Body of pancreas (tissue), 4 donors: ENCODE measurements around the gene MAN2A1. TPM values are rescaled to one million over a fixed set of nuclear protein-coding genes. Genes with fewer than 3 reads are reported as not detected.

Experiments used
- ATAC-seq: fragments of 150-250 bp; one replicate; pipeline ENCODE4 v1.9.1; 2016
- DNase-seq, 4 donors: peaks; one replicate each; pipeline ENCODE4 v3.0.0-alpha.2; 2019
- H3K27ac ChIP-seq, 4 donors: fragments of 200-600 bp; sonication (generic); 1 replicate in 3 of 4; 2 replicates in 1 of 4; pipeline versions ENCODE4 v1.5.1 to v1.6.1; 2016 to 2019; ENCODE audit warnings: mild to moderate bottlenecking in 1 of 4, mixed read lengths in 1 of 4, moderate library complexity in 1 of 4
- H3K27me3 ChIP-seq, 2 donors: fragments of 200-600 bp; sonication (generic); one replicate each; pipeline ENCODE4 v1.6.0; 2016; ENCODE audit warnings: mild to moderate bottlenecking in 1 of 2
- H3K36me3 ChIP-seq, 2 donors: fragments of 200-600 bp; sonication (generic); replicated peaks in 1 of 2; 2 replicates each; pipeline ENCODE4 v1.5.1; 2016; ENCODE audit warnings: low read depth in 2 of 2; ENCODE audit not compliant: insufficient read depth in 1 of 2
- H3K4me1 ChIP-seq: fragments of 200-600 bp; sonication (generic); one replicate; pipeline ENCODE4 v1.6.0; 2016
- H3K4me3 ChIP-seq, 2 donors: fragments of 200-600 bp; sonication (generic); 1 replicate in 1 of 2; 2 replicates in 1 of 2; pipeline ENCODE4 v1.5.1; 2016 to 2019
- H3K9me3 ChIP-seq, 3 donors: fragments of 200-600 bp; sonication (generic); 1 replicate in 2 of 3; 2 replicates in 1 of 3; pipeline ENCODE4 v1.5.1; 2016
- POLR2A ChIP-seq, 3 donors: fragments of 450-650 bp; IDR thresholded peaks; one replicate each; pipeline ENCODE4 v1.6.1; 2016; ENCODE audit warnings: antibody characterized with exemption in 3 of 3, mild to moderate bottlenecking in 2 of 3
- WGBS, 2 donors: methylation state at CpG; one replicate each; pipeline ENCODE4 v1.1.5; 2017; 5-methylcytosine and 5-hydroxymethylcytosine counted together
- intact Hi-C: fragments of 100-400 bp; cut with DNase I; formaldehyde crosslinking; loops from one replicate; pipeline ENCODE4 v1.15.1; 2023
- total RNA-seq, 2 donors: library from RNA; depleted of rRNA; stranded (reverse); fragments of >200 nt; gene quantifications; one replicate each; pipeline ENCODE4 v1.1.0, GENCODE V29; 2016
- TF ChIP-seq, protein P1 (sequence below), 7 experiments: fragments of 450-650 bp in 4 of 7; fragments of 200-600 bp in 3 of 7; sonication (generic) in 3 of 7; IDR thresholded peaks; one replicate each; pipeline ENCODE4 v1.5.1; 2016 to 2019; ENCODE audit warnings: antibody characterized with exemption in 7 of 7

Gene MAN2A1
- total RNA-seq, 2 donors from 2014 or later, result 43.8 to 61.7 TPM

DNA sequence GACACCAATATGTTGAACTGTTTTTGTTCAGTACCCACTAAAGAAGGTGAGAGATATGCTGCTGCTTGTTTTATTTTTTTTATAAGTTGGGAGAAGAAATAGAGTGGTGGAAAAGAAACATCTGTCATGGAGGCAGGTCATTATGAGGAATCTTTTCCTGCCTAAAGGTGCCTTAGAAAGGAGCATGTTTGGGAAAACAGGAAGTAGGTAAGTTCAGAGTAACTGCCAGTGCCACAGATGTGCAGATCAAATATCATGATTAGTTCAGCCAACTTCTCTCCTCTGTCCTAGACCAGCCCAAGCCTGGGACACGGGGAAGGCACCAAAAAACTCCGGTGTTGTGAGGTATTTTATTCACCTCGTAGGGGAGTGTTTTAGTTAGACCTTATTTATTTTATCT, 144.2 kb downstream of the MAN2A1 start:
- Histone ChIP-seq H3K9me3 (no peaks in the 10 kb centered on the region), H3K4me3 (no peak overlapping the region), H3K27me3 (no peaks in the 10 kb centered on the region), H3K4me1 (peaks cover 6% of the 10 kb centered on the region), H3K36me3 (no peaks in the 10 kb centered on the region), H3K27ac (no peak overlapping the region)
- ATAC-seq, result no peak
- 96 to 99% methylated on average over 3 of the region's 3 CpGs for WGBS, 2 donors
- DNase-seq, result no peak
- intact Hi-C loops, result no loop called here
- TF ChIP-seq, protein P1, sequence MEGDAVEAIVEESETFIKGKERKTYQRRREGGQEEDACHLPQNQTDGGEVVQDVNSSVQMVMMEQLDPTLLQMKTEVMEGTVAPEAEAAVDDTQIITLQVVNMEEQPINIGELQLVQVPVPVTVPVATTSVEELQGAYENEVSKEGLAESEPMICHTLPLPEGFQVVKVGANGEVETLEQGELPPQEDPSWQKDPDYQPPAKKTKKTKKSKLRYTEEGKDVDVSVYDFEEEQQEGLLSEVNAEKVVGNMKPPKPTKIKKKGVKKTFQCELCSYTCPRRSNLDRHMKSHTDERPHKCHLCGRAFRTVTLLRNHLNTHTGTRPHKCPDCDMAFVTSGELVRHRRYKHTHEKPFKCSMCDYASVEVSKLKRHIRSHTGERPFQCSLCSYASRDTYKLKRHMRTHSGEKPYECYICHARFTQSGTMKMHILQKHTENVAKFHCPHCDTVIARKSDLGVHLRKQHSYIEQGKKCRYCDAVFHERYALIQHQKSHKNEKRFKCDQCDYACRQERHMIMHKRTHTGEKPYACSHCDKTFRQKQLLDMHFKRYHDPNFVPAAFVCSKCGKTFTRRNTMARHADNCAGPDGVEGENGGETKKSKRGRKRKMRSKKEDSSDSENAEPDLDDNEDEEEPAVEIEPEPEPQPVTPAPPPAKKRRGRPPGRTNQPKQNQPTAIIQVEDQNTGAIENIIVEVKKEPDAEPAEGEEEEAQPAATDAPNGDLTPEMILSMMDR (IDR thresholded peaks at IDR 0.05), result no peak

DNA sequence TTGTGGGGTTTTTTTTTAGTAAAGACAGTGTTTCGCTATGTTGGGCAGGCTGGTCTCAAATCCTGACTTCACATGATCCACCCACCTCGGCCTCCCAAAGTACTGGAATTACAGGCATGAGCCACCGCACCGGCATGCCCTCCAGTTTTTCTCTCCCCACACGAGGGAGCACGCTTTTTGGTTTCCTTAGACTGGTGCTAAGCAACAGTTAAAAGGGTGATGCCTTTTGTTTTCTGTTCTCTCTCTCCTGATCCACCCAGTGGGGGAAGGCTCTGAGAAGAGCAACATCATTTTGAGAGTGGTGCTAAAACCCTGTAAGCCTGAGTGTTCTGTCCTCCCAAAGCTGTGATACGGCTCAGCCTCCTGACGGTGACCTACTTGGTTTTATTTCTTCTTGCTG, 146.6 kb downstream of the MAN2A1 start:
- no peaks in the 10 kb centered on the region for H3K36me3 ChIP-seq
- WGBS, 2 donors, result 97% methylated on average over 8 of the region's 8 CpGs
- no peak overlapping the region for H3K27ac ChIP-seq
- intact Hi-C loops, result no loop called here
- no peak for TF ChIP-seq POLR2A (IDR thresholded peaks at IDR 0.05)
- TF ChIP-seq, protein P1 (IDR thresholded peaks at IDR 0.05), result no peak
- H3K4me3 ChIP-seq, result no peak overlapping the region
- ATAC-seq (no peak), DNase-seq (no peak)
- H3K27me3 ChIP-seq, result no peaks in the 10 kb centered on the region
- no peaks in the 10 kb centered on the region for H3K4me1 ChIP-seq
- no peaks in the 10 kb centered on the region for H3K9me3 ChIP-seq

DNA sequence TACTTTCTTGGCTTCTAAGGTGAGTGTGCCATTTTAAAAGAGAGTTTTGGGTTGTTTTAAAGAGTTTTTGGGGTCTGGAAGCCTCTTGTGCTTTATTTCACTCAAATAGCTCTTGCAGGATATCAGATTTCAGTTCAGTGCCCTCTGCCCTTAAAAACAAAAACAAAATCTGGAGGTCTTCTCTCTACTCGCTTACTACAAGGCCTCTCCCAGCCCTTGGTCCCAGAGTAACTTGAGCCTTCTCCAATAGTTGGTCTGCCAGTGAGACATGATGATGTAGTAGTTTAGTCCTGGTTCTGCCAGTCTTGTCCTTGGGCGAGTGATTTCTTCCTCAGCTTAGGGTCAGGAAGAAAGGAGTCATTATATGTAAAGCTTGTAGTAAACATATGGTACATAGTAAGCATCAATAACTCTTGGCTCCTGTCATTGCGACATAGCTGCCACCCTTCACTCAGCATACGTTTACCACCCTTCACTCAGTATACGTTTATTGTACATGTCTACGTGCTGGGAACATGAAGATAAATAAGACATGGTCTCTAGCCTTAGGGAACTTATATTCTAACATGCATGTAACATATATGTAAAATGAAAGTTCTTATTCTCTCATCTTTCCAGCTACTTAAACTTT, 147.6 kb downstream of the MAN2A1 start:
- DNase-seq, result no peak
- TF ChIP-seq, protein P1 (IDR thresholded peaks at IDR 0.05), result no peak
- TF ChIP-seq POLR2A (IDR thresholded peaks at IDR 0.05), result no peak
- ATAC-seq, result no peak
- Histone ChIP-seq H3K9me3 (no peaks in the 10 kb centered on the region), H3K4me1 (no peaks in the 10 kb centered on the region), H3K27me3 (no peaks in the 10 kb centered on the region), H3K36me3 (no peaks in the 10 kb centered on the region), H3K4me3 (no peak overlapping the region), H3K27ac (no peak overlapping the region)
- WGBS, 2 donors, result 93 to 97% methylated on average over 6 of the region's 6 CpGs
- intact Hi-C loops, result no loop called here

DNA sequence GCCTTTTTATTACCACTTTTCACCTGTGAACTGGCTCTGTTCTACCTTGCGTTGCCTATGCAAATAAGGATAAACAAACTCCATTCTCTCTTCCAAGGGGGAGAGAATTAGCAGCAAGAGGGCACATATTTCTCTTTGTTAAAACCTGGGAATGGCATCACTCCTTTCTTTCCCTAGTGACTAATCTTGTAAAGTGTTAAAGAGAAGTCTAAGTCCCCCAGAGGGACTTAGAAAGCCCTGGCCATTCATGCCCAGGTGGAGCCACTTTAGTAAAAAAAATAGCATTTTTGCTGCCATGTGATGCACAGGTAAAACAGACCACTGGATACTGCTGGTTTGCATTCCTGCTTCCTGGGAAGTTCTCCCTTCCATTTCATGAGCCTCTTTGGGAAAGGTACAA, 148.4 kb downstream of the MAN2A1 start:
- Histone ChIP-seq H3K36me3 (no peaks in the 10 kb centered on the region), H3K9me3 (no peaks in the 10 kb centered on the region), H3K27ac (no peak overlapping the region), H3K4me1 (no peaks in the 10 kb centered on the region), H3K4me3 (no peak overlapping the region), H3K27me3 (no peaks in the 10 kb centered on the region)
- WGBS, 2 donors, result 94% methylated on average over 1 of the region's 1 CpG
- TF ChIP-seq, protein P1 (IDR thresholded peaks at IDR 0.05), result no peak
- no peak for TF ChIP-seq POLR2A (IDR thresholded peaks at IDR 0.05)
- intact Hi-C loops, result no loop called here
- DNase-seq (no peak), ATAC-seq (no peak)

DNA sequence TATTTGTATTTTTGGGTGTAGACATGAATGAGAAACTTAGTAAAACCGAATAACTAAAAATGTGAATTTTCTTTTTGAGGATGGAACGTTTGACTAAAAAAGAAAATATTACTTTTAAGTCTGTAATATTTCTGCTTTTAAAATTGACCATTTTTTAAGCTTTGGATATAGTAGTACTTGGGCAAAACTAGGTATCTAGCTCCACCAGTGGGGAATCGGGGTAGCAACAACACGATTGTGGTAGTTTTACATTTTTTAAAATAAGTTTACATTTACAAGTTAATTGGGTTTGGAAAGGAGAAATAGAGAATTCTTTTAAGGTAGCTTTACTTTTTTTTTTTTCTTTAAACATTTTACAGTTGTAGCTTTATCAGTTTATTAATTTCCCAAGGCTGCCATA, 154.4 kb downstream of the MAN2A1 start:
- TF ChIP-seq POLR2A (IDR thresholded peaks at IDR 0.05), result no peak
- TF ChIP-seq, protein P1 (IDR thresholded peaks at IDR 0.05), result peak in 4 of 7 experiments; percentile 9 to 22 (median 18)

More for the DNA sequence above, 154.4 kb downstream of the MAN2A1 start:
- no peaks in the 10 kb centered on the region for H3K4me1 ChIP-seq
- H3K9me3 ChIP-seq, result no peaks in the 10 kb centered on the region
- no peaks in the 10 kb centered on the region for H3K27me3 ChIP-seq
- ATAC-seq (no peak), DNase-seq (no peak)
- 90 to 93% methylated on average over 4 of the region's 4 CpGs for WGBS, 2 donors
- H3K4me3 ChIP-seq, result no peak overlapping the region
- intact Hi-C loops, result no loop called here
- H3K36me3 ChIP-seq, result no peaks in the 10 kb centered on the region
- no peak overlapping the region for H3K27ac ChIP-seq
